Heart left ventricle (tissue), 13 donors: Measurements from ENCODE around the gene BICD1.

Experiments used
- POLR2A ChIP-seq, 2 donors: fragments of 450-650 bp; IDR thresholded peaks; one replicate each; pipeline ENCODE4 v1.6.1; 2017; ENCODE audit warnings: antibody characterized with exemption in 2 of 2, mild to moderate bottlenecking in 2 of 2, moderate library complexity in 2 of 2
- TF ChIP-seq, protein P1 (sequence below), 12 donors: fragments of 200-600 bp; sonication (generic) in 4 of 12; IDR thresholded peaks; one replicate each; pipeline versions ENCODE4 v1.5.0 to v1.8.0; 2018 to 2022; ENCODE audit warnings: antibody characterized with exemption in 12 of 12, mild to moderate bottlenecking in 5 of 12
- donor health status: ischemic (EF 13 %, LVEDD 7.1; RV severe dilation, severe dysfunction).
- donor health status: DM: no; HTN: yes; CAD: no.
- donor health status: DM: no; HTN: no; CAD: no.
- donor health status: ischemic (EF 25% LVEDD 6.9; RV normal size, moderate dysfunction).
- donor health status: ischemic (EF 25% LVEDD 5.7; RV mildly dilated, moderate dysfunction).
- donor health status: ischemic (EF 35%, LVEDD 5.7; RV mildly dilated, moderate dysfunction).
- donor health status: nonischemic (EF 11% LVEDD 7.7; RV severe dilation, severe dysfunction).
- donor health status: DM: yes; HTN: yes; CAD: no.
- donor health status: PGD.
- donor health status: ischemic (EF 29% LVEDD 5.4; RV normal size, mild dysfunction).
- donor health status: nonischemic (EF 23%, LVEDD 6.1; RV moderate dilation, normal function).

DNA sequence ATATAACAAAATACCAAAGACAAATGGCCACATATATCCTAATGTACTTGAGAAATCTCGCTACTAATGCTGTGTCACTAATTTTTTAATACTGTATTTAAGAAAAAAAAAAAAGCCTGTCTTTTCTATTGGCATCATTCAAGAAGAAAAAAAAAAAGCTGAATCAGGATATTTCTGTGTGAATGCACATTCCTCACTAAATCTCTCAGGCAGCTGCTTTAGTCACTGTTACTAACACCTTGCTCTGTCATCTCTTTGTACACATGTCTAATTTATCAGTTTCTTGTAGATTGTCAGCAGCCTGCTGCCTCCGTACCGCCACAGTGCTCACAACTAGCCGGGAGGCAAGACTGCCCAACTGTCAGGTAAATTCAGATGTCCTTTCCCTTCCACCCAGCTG is 260.7 kb downstream of the BICD1 start:
- TF ChIP-seq, protein P1, sequence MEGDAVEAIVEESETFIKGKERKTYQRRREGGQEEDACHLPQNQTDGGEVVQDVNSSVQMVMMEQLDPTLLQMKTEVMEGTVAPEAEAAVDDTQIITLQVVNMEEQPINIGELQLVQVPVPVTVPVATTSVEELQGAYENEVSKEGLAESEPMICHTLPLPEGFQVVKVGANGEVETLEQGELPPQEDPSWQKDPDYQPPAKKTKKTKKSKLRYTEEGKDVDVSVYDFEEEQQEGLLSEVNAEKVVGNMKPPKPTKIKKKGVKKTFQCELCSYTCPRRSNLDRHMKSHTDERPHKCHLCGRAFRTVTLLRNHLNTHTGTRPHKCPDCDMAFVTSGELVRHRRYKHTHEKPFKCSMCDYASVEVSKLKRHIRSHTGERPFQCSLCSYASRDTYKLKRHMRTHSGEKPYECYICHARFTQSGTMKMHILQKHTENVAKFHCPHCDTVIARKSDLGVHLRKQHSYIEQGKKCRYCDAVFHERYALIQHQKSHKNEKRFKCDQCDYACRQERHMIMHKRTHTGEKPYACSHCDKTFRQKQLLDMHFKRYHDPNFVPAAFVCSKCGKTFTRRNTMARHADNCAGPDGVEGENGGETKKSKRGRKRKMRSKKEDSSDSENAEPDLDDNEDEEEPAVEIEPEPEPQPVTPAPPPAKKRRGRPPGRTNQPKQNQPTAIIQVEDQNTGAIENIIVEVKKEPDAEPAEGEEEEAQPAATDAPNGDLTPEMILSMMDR (IDR thresholded peaks at IDR 0.05), result no peak
- no peak for TF ChIP-seq POLR2A (IDR thresholded peaks at IDR 0.05)
